ENCODE data around the gene LHX3. TPM values are rescaled to one million over a fixed set of nuclear protein-coding genes. Genes with fewer than 3 reads are reported as not detected.

Gene LHX3
- total and polyA plus RNA-seq, 2 of the 8 experiments (the other 6 are each of a cell fraction or from before 2014, with no cell fraction given) = 0.02 TPM; not detected in 1

DNA sequence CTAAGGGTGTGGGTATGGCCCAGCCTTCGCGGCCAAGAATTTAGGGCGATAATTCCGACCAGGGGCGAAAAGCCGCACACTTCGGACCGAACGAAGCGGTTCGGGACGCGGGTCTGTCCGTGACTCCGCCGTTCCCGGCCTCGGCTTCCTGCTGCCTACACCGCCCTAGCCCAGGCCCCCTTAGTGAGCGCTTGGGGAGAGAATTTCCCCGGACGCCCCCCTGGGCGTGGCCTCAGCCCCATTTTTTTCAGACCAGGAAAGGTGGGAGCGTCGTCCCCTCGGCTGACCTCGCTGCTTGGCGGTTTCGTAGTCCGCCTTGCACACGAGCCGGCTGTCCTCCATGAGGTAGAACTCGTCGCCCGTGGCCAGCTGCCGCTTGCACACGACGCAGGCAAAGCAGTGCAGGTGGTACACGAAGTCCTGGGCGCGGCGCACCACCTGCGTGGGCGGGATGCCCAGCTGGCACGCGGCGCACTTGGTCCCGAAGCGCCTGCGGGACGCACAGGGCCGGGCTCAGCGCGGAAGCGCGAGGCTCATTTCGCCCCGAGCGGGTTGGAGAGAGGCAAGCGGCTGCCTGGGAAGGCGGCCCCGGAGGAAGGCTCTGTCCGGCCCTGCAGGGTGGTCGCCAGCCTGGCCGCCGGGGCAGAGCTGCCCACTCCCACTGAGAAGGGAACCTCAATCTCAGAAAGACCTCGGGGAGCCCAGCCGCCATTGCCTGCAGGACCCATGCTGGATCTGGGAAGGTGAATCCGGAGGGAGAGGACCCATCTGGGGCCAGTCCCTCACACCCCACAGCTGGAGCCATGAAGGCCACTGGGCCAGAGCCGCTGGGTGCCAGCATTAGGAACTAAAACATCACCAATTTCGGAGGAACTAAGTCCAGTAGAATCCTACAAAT lies 5.3 kb downstream of the LHX3 start (continued):
- TF ChIP-seq, protein P1, sequence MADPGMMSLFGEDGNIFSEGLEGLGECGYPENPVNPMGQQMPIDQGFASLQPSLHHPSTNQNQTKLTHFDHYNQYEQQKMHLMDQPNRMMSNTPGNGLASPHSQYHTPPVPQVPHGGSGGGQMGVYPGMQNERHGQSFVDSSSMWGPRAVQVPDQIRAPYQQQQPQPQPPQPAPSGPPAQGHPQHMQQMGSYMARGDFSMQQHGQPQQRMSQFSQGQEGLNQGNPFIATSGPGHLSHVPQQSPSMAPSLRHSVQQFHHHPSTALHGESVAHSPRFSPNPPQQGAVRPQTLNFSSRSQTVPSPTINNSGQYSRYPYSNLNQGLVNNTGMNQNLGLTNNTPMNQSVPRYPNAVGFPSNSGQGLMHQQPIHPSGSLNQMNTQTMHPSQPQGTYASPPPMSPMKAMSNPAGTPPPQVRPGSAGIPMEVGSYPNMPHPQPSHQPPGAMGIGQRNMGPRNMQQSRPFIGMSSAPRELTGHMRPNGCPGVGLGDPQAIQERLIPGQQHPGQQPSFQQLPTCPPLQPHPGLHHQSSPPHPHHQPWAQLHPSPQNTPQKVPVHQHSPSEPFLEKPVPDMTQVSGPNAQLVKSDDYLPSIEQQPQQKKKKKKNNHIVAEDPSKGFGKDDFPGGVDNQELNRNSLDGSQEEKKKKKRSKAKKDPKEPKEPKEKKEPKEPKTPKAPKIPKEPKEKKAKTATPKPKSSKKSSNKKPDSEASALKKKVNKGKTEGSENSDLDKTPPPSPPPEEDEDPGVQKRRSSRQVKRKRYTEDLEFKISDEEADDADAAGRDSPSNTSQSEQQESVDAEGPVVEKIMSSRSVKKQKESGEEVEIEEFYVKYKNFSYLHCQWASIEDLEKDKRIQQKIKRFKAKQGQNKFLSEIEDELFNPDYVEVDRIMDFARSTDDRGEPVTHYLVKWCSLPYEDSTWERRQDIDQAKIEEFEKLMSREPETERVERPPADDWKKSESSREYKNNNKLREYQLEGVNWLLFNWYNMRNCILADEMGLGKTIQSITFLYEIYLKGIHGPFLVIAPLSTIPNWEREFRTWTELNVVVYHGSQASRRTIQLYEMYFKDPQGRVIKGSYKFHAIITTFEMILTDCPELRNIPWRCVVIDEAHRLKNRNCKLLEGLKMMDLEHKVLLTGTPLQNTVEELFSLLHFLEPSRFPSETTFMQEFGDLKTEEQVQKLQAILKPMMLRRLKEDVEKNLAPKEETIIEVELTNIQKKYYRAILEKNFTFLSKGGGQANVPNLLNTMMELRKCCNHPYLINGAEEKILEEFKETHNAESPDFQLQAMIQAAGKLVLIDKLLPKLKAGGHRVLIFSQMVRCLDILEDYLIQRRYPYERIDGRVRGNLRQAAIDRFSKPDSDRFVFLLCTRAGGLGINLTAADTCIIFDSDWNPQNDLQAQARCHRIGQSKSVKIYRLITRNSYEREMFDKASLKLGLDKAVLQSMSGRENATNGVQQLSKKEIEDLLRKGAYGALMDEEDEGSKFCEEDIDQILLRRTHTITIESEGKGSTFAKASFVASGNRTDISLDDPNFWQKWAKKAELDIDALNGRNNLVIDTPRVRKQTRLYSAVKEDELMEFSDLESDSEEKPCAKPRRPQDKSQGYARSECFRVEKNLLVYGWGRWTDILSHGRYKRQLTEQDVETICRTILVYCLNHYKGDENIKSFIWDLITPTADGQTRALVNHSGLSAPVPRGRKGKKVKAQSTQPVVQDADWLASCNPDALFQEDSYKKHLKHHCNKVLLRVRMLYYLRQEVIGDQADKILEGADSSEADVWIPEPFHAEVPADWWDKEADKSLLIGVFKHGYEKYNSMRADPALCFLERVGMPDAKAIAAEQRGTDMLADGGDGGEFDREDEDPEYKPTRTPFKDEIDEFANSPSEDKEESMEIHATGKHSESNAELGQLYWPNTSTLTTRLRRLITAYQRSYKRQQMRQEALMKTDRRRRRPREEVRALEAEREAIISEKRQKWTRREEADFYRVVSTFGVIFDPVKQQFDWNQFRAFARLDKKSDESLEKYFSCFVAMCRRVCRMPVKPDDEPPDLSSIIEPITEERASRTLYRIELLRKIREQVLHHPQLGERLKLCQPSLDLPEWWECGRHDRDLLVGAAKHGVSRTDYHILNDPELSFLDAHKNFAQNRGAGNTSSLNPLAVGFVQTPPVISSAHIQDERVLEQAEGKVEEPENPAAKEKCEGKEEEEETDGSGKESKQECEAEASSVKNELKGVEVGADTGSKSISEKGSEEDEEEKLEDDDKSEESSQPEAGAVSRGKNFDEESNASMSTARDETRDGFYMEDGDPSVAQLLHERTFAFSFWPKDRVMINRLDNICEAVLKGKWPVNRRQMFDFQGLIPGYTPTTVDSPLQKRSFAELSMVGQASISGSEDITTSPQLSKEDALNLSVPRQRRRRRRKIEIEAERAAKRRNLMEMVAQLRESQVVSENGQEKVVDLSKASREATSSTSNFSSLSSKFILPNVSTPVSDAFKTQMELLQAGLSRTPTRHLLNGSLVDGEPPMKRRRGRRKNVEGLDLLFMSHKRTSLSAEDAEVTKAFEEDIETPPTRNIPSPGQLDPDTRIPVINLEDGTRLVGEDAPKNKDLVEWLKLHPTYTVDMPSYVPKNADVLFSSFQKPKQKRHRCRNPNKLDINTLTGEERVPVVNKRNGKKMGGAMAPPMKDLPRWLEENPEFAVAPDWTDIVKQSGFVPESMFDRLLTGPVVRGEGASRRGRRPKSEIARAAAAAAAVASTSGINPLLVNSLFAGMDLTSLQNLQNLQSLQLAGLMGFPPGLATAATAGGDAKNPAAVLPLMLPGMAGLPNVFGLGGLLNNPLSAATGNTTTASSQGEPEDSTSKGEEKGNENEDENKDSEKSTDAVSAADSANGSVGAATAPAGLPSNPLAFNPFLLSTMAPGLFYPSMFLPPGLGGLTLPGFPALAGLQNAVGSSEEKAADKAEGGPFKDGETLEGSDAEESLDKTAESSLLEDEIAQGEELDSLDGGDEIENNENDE (IDR thresholded peaks at IDR 0.05; ENCODE audit: insufficient replicate concordance, low read length) = no peak
- TF ChIP-seq SIX5 (IDR thresholded peaks at IDR 0.05; ENCODE audit: low read depth, low read length) (no peak), BACH1 (IDR thresholded peaks at IDR 0.05; ENCODE audit: low read length) (no peak), POLR2A (IDR thresholded peaks at IDR 0.05; ENCODE audit: control extremely low read depth in 1 of 2, low read depth in 2 of 2, low read length in 2 of 2) (no peak), ASH2L (IDR thresholded peaks at IDR 0.05; ENCODE audit: low read length) (peak; percentile 29), RXRA (IDR thresholded peaks at IDR 0.05; ENCODE audit: insufficient read depth, low read depth, low read length) (no peak), TAF1 (IDR thresholded peaks at IDR 0.05; ENCODE audit: low read depth, low read length) (no peak), JUN (IDR thresholded peaks at IDR 0.05; ENCODE audit: low read depth, low read length) (no peak)
- TF ChIP-seq, protein P2, sequence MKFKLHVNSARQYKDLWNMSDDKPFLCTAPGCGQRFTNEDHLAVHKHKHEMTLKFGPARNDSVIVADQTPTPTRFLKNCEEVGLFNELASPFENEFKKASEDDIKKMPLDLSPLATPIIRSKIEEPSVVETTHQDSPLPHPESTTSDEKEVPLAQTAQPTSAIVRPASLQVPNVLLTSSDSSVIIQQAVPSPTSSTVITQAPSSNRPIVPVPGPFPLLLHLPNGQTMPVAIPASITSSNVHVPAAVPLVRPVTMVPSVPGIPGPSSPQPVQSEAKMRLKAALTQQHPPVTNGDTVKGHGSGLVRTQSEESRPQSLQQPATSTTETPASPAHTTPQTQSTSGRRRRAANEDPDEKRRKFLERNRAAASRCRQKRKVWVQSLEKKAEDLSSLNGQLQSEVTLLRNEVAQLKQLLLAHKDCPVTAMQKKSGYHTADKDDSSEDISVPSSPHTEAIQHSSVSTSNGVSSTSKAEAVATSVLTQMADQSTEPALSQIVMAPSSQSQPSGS (IDR thresholded peaks at IDR 0.05; ENCODE audit: low read length) = no peak

All from H1 (cell line).